ENCODE results near the gene CLDN12.

GRCh38 chr7:90387470-90388240 lies 15.6 kb upstream of the CLDN12 start:
- TF ChIP-seq EZH2 (IDR thresholded peaks at IDR 0.05): no peak
- no peak for TF ChIP-seq POLR2AphosphoS5 (IDR thresholded peaks at IDR 0.05; ENCODE audit: borderline replicate concordance, low read depth, low read length)

All from SK-N-MC (cell line).